Right hindlimb (tissue), 1 donor: ENCODE data around the gene GPR161.
"Not testable (repeated sequence)": the region's sequence is repeated elsewhere in the genome, so short reads cannot be mapped to it uniquely, and the experiment has no call there.

Experiments used
- DNase-seq: peaks from one replicate; pipeline ENCODE4 v3.0.0-alpha.2; 2018

GPR161 gene

GRCh38 chr1:168084396-168085231 is 52.1 kb downstream of the GPR161 start:
- peak; percentile 54 for DNase-seq

- DNase-seq: no peak
Measured at GRCh38 chr1:168083456-168084325, 53.0 kb downstream of the GPR161 start.

DNA sequence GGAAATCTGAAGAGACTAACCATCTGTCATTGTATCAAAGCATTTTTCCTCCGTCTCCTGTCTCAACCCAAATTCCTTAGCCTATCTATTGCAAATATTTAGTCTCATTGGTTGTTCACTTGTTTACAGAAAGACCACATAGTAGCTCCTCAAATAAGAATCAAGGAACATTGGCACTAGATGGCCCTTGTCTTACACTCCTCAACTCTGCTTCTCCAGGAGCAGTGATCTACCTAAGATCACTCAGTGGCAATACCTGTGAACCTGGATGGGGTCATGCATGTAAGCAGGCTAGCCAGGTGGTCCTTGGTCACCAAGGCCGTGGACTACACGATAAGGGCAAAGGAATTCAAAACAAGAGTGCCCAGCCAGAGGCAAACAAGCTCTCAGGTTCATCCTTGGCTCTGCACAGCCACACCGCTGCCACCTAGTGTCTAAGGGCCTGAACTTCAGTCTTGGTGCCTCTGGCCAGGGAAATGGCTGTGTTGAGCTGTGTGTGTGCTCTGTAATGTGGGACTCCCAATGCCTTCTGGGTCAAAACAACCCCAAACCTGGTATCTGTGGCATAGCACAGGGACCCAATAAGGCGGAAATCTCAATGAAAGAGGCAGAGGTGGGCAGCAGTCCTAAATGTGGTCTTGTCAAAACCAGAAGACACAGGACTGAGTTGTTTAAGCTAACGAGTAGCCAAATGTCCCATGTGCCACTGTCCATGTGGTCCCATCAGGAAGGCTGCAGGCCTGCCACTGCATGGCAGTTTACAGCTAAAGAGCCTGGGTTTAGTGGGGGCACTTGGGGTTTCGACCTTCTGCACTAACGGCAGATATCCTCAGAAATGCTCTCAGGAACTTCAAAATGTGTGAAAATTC is 54.5 kb downstream of the GPR161 start:
- DNase-seq: peak; percentile 78

DNA sequence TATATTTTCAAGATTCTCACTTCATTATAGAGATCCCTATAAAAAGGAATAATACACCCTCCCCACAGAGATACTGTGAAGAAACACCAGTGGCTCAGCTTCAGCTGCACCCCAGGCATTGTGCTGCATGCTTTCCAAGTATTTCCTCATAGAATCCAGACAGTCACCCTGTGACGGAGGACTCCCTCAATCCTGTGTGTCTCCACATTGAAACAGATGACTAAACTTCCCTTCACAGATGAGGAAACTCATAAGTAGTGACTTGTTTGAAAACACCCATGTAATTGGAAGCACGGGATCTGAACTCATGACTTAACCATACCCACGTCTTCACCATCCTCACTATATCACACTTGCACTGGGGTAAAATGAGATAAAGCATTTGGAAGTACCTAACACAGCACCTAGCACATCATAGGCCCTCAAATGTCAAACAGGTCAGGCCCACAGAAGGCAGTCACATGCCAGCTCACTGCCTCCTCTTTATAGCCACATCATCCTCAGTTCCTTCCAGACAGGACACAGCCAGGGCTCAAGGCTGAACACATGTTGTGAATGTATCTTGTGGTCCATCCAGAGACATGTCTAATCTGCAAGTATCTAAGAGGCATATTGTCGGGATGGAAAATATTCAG is 55.2 kb downstream of the GPR161 start:
- no peak for DNase-seq

DNA sequence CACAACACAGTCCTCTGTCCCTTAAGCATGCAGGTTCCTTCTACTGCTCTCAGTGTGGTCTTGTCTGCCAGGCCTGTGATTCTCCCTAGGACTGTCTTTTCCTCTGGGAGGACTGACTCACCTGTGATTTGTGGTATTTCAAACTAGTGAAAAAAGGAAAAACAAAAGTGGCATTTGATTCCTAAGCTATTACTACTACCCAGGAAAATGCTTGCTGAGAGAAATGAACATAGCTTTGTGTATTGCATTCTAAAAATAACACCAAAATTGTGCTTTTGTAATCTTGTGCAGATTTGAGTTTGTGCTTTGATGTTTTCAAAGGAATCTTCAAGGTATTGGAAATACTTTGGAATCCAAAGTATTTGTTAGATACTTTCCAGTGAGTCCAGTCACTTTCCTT is 57.0 kb downstream of the GPR161 start:
- no peak for DNase-seq

DNA sequence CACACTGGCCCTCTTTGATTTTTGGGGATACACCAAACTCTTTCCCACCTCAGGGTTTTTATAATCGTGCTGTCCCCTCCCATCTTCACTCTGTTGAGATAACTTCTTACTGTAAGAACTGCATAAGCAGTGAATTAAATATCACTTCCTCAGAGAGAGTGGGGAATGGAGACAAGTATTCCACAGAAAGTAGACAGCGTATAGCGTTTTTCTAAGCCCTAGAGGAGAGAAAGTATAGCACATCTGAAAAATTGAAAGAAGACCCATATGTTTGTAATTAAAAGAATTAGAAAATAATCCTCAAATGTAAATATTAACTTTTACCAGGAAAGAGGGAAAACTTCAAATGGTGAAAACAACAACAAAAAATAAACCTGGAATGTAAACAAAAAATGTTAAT is 67.3 kb downstream of the GPR161 start:
- no peak for DNase-seq

DNA sequence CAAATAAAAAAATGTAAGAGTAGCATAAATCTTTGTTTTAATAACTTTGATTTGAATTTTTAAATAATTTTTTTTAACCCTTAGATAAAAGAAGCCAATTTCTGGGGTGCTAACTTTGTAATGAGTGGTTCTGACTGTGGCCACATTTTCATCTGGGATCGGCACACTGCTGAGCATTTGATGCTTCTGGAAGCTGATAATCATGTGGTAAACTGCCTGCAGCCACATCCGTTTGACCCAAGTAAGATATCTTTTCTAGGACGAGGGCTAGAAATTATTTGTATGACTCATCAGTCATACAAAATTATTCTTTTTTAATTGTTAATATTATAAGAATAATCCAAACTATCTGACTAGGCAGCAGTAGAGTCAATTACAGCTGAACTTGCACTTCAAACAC is 71.2 kb downstream of the GPR161 start:
- DNase-seq: no peak

DNA sequence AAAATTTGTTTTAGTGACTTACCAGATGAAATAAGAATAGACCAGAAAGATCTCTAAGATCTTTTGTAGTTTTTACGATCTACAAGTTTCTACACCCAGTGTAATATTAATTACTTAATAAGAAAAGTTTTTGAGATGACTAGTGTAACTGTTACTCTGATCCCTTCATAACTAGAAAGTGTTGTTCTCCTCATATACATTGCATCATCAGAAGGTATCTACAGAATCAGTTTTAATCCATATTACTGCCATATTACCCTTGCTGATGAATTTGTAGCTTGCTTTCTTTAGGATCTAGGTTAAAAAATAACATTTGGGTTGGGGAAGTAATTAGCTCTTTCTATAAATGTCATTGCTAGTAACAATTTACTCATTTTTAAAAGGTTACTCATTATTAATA is 72.5 kb downstream of the GPR161 start:
- DNase-seq: no peak

- DNase-seq: no peak
Measured at GRCh38 chr1:168057921-168058320, 78.8 kb downstream of the GPR161 start.

GRCh38 chr1:168057355-168057754 is 79.4 kb downstream of the GPR161 start:
- no peak for DNase-seq

DNA sequence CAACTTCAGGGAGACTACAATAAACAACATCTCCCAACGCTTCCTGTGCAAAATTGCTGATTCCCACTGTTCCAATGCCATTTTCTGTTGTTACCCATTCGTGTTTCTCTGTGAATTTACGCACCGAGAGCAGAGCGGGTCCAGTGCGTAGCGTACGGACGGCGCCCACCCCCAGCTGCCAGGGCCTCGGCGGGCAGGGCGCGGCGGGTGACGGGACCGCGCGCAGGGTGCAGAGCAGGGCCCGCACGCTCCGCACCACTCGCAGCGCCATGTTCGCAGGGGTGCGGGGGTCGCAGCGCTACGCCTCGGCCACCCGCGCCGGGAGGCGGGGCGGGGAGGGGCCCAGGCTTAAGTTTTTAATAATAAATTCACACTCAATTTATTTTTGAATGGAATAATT is 80.6 kb downstream of the GPR161 start:
- DNase-seq: not testable (repeated sequence)

- no peak for DNase-seq
Measured at GRCh38 chr1:168054117-168054516, 82.6 kb downstream of the GPR161 start.

- no peak for DNase-seq
Measured at GRCh38 chr1:168053681-168054080, 83.0 kb downstream of the GPR161 start.

DNA sequence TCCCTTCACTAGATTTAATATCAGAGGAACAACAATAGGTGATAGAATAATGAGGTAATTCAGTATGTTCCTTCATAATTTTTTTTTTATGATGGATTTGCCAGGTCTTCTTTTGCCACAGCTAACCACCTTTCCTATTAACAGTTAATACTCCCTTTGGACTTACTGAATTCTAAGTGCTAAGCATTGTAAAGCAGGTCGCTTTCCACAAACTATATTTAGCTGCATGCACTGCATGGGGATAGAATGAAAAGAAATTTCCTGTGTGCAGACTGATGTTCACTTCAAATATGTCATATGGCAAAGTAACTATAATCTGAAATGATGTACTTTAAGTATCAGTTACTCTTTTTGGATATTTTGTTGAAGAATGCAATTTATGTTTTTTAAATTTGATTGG is 85.8 kb downstream of the GPR161 start:
- no peak for DNase-seq

- no peak for DNase-seq
Measured at GRCh38 chr1:168050307-168050706, 86.4 kb downstream of the GPR161 start.

DNA sequence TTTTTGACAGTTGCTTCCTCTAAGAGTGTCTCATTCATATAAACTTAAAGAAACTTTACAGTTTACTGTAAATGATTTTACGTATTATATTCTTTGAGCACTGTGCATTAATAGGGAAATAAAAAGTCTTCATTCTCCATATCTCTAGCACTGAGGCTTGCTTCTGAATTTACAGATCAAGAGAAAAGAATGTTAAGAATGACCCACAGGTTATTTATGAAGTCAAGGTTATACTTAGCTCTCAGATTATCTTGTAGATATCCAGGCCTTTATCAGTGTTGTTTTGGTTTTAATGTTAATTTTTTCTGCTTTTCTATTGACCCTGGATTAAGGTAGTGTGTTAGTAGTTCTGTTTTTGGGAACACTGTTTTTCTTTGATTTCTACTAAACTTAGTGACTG is 91.4 kb downstream of the GPR161 start:
- no peak for DNase-seq

GRCh38 chr1:168042362-168042761 is 94.4 kb downstream of the GPR161 start:
- DNase-seq: no peak

DNA sequence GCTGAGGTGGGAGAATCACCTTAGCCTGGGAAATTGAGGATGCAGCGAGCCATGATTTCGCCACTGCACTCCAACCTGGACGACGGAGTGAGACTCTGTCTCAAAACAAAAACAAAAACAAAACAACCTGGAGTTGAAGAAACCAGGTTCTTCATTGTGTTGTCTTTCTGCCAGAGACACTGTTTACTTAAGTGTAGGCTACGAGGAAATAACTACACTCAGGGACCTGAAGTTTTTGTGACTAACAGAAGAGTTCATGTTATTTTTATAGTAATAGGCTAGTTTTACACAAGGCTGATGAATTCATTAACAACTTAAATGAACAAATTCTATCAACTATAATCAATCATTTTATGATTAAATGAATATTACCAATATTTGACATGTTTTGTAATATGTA is 101.4 kb downstream of the GPR161 start:
- no peak for DNase-seq

GRCh38 chr1:168032029-168032428 is 104.7 kb downstream of the GPR161 start:
- DNase-seq: no peak

- DNase-seq: no peak
Measured at GRCh38 chr1:168031627-168032026, 105.1 kb downstream of the GPR161 start.

DNA sequence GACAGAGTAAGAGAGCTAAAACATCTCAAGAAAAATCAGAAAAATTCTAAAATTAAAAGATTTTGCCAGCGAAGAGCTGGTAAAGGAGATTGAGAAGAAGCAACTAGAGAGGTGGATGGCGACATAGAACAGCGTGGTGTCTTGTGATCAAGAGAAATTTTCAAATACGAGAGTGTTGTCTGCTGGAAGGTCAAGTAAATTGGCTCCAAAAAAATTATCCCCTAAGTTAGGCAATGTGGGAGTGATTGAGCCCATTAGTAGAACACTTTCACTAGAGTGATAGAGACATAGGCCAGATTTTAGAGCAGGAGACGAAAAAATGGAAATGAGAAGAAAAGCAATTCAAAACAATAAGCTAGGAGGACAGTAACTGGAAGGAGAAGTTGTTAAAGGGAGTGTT is 105.5 kb downstream of the GPR161 start:
- no peak for DNase-seq
